HG03439 (cell line): ENCODE measurements around the gene CCDC127.
"Not testable (repeated sequence)": the region's sequence is repeated elsewhere in the genome, so short reads cannot be mapped to it uniquely, and the experiment has no call there.

Experiments
- ATAC-seq: cut with Tn5 transposase; IDR thresholded peaks from one replicate; pipeline ENCODE4 v1.9.1; 2021; ENCODE audit warnings: mild to moderate bottlenecking, moderate library complexity; ENCODE audit not compliant: unreplicated experiment

CCDC127 gene

GRCh38 chr5:174876-175465, 43.0 kb downstream of the CCDC127 start:
- ATAC-seq, result no peak

- ATAC-seq, result no peak
These were observed 43.7 kb downstream of the CCDC127 start for GRCh38 chr5:174291-174600.

- no peak for ATAC-seq
These were observed 44.3 kb downstream of the CCDC127 start for GRCh38 chr5:173392-174290.

- ATAC-seq, result no peak
These were observed 45.1 kb downstream of the CCDC127 start for GRCh38 chr5:172841-173251.

DNA sequence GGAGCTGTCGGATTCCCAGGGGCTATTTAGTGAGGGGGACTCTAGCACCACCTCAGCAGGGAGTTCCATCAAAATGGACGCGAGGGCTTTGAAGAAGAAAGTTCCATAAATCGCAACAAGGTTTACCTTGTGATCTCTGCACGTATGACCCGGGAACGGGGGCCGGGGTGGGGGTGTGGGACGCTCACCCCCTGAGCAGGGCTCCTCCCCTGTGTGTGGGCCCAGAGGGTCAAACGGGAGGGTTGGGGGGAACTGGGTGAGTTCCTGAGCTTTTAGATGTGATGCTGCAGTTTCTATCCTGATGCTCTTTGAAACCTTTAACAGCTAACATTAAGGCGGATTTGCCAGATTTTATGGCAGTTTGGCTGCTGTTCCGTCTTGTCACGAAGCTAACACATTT, 45.5 kb downstream of the CCDC127 start:
- ATAC-seq, result no peak

DNA sequence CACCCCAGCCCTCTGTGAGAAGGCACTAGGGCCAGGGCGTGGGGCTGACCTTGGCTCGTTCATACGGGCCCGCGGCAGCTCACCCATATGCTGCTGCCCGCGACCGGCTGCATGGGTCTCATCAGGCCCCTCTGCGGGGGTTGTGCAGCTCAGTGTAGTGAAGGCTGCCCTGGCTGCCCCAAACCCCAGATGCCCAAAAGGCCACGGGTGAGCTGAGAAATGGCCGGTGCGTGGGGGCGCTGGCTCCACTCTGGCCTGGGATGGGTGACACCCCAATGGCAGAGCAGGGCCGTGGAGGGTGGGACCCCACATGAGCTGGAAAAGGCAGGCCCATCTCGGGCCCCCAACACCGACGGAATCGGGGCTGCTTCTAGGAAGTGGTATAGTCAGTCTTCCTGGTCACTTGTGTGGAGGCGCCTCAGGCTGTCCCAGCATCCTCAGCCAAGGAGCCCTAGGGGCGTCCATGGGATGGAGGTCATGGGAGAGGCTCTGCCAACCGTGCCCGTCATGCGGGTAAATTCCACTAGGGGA, 46.1 kb downstream of the CCDC127 start:
- no peak for ATAC-seq

DNA sequence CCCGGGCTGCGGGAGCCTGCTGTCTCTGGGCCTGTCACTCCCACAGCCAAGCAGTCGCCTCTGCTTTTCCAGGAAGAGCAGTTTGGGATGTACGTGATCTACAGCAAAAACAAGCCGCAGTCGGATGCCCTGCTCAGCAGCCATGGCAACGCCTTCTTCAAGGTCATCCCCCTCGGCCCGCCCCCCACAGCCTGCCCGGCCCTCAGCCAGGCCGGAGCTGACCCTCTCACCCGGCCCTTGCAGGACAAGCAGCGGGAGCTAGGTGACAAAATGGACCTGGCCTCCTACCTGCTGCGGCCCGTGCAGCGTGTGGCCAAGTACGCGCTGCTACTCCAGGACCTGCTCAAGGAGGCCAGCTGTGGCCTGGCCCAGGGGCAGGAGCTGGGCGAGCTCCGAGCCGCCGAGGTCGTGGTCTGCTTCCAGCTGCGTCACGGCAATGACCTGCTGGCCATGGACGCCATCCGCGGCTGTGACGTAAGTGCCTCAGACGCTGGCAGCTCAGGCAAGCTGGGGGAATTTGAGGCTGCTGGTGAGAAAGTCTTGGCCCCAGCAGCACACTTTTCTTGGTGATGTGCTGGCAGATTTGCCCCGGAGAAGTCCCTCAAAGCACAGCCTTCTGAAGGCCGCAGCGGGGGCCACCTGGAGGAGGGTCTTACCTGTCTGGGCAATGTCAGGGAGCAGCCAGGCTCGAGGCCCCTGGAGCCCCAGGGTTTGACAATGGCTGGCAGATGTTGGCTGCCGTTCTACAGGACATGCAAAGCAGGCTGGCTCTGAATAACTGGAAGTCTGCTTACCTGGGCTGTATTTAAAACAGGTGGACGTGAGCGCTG, 46.8 kb downstream of the CCDC127 start:
- ATAC-seq, result no peak

DNA sequence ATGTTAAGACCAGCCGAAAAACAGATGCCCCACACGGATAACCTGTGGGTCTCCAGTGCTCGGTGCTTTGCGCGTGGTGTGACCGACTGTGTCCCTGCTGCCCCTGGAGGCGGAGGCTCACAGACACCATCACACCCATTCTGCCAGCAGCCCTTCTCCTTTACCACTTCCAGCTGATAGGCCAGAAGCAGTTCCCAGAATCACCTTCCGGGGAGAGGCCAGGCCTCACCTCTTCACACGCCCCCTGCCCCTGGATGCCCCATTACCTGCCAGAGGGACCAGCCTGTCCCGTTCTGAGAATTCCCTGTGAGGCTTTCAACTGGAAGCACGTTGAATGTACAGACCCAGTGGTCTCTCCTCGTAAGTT, 48.2 kb downstream of the CCDC127 start:
- ATAC-seq, result no peak

DNA sequence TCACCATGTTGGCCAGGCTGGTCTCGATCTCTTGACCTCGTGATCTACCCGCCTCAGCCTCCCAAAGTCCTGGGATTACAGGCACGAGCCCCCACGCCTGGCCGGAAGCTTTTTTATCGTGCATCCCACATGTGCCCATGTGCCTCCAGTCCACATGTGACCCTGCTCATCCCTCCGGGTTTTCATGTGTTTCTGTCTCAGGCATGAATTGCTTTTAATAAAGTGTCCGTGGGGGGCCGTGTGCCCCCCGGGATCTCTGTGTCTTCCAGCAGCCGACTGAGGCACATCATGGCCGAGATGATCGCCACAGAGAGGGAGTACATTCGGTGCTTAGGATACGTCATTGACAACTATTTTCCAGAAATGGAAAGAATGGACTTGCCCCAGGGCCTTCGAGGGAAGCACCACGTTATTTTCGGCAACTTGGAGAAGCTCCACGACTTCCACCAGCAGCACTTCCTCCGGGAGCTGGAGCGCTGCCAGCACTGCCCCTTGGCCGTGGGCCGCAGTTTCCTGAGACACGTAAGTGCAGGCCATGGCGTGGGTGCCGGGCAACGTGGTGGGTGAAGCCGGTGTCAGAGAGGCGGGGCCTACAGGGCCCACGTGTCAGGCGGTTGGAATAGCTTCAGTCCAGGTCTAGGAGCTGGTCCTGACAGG, 48.8 kb downstream of the CCDC127 start:
- no peak for ATAC-seq

DNA sequence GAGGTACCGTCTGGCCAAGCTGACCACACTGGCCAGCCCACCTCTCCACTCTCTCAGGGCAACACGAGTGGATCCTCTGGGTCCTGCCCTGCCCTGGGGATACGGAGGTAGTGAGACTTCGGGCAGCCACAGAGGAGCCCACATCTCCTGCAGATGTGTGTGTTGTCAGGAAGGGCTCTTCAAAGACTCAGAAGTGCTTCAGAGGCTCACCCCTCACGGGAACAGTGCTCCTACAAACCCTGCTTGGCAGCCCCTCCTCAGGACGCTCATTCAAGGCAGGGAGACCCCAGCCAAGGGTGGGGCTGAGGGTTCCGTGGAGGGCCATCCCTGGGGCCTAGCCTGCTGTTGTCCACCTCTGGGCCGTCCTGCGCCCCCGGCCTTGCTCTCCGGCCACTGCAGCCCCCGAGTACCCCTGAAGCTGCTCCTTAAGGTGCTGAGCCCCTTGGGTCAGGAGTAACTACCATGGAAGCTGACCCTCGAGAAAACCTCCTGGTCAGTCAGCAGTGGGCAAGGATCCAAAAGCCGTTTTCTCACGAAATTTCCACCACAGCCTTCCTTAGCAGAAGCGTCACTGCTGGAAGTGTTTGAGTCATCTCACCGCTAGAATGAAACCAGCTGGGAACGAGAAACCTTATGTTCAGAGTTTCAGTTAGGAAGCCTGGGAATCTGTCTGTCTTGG, 49.8 kb downstream of the CCDC127 start:
- ATAC-seq, result no peak

DNA sequence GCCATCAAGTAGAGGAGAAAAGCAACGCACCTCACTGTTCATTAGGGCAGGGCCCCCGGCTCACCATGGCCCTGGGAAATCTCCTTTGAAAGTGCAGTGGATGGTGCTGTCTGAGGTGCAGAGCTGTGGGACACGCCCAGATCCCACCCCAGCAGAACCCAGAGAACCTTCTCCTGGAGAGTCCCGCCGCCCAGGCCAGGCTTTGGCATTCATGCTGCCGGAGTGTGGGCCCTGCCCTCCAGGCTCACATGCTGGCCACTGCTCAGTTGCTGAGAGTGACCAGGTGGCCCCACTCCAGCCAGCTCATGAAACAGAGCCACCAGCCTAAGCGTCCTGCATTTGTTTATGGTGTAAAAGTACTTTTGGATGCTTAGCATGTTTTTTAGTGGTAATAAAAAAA, 50.4 kb downstream of the CCDC127 start:
- no peak for ATAC-seq

GRCh38 chr5:166441-167372, 51.2 kb downstream of the CCDC127 start:
- ATAC-seq, result no peak

DNA sequence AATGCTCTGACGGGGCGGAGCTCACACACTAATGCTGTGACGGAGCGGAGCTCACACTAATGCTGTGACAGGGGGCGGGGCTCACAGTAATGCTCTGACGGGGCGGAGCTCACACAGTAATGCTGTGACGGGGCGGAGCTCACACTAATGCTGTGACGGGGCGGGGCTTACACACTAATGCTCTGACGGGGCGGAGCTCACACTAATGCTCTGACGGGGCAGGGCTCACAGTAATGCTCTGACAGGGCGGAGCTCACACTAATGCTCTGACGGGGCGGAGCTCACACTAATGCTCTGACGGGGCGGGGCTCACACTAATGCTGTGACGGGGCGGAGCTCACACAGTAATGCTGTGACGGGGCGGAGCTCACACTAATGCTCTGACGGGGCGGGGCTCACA, 53.2 kb downstream of the CCDC127 start:
- not testable (repeated sequence) for ATAC-seq

DNA sequence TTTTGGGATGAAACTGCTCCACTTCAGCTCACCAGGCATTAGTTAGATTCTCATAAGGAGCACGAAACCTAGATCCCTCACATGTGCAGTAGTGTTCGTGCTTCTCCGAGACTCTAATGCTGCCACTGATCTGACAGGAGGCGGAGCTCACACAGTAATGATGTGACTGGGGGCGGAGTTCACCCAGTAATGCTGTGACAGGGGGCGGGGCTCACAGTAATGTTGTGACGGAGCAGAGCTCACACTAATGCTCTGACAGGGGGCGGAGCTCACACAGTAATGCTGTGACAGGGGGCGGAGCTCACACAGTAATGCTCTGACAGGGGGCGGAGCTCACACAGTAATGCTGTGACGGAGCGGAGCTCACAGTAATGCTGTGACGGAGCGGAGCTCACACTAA, 53.7 kb downstream of the CCDC127 start:
- no peak for ATAC-seq

DNA sequence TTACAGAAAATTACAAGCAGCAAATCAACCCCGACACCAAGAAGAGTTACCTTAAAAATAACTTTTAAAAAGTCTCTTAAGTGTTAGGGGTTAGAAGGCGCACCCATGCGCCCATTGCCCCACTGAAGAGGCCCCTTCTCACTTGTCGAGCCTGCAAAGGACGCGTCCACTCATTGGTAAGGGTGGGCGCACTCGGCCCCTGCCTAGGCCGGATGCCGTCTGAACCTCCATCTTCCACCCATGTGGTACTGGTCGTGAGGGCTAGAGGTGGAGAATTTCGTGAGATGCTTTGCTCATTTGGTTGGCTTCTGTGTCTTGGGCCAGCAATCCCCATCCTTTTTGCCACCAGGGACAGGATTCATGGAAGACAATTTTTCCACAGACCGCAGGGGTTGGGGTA, 54.1 kb downstream of the CCDC127 start:
- no peak for ATAC-seq

- no peak for ATAC-seq
These were observed 54.7 kb downstream of the CCDC127 start for GRCh38 chr5:163338-163620.

DNA sequence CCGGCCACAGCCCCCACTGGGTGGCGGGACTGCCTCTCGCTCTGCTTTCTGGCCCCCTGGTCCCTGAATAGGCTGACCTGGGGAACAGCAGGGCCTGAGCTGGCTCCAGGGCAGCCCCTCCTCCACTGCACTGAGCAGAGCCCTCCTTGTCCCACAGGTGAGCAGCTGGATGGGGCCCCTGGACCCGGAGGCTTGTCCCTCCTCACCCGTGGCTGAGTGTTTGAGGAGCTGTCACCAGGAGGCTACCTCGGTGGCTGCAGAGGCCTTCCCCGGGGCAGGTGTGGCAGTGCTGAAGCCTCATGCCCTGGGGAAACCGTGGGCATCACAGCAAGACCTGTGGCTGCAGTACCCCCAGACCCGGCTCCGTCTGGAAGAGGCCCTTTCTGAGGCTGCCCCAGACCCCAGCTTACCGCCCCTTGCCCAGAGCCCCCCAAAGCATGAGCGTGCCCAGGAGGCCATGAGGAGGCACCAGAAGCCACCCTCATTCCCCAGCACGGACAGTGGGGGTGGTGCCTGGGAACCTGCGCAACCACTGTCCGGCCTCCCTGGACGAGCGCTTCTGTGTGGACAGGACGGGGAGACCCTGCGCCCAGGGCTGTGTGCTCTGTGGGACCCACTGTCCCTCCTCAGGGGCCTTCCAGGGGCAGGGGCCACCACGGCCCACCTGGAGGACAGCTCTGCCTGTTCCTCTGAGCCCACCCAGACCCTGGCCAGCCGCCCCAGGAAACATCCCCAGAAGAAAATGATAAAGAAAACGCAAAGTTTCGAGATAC, 55.2 kb downstream of the CCDC127 start:
- no peak for ATAC-seq

- no peak for ATAC-seq
These were observed 55.8 kb downstream of the CCDC127 start for GRCh38 chr5:162190-162564.

GRCh38 chr5:161803-162110, 56.2 kb downstream of the CCDC127 start:
- ATAC-seq, result no peak
